GM12878 (cell line): ENCODE measurements around the gene TLL1. TPM values are rescaled to one million over a fixed set of nuclear protein-coding genes. Genes with fewer than 3 reads are reported as not detected.

Experiments
- ATAC-seq: fragments of 200-7000 bp; cut with Tn5 transposase; 3 replicates; pipeline ENCODE4 v1.9.1; 2020; ENCODE audit warnings: mild to moderate bottlenecking, moderate library complexity
- BruUV-seq: library from RNA; stranded (reverse); fragments of 400-500 nt; replicated peaks from 2 replicates; lab custom pipeline; 2021; lab: Mats Ljungman, UMichigan
- CTCF ChIA-PET: fragments of 300-600 bp; sonication (Branson Sonifier 250); formaldehyde crosslinking; extraction: SDS; loops from one replicate; lab custom pipeline; 2021; ENCODE audit warnings: inconsistent platforms; lab: Yijun Ruan, JAX
- POLR2A ChIA-PET: fragments of 350-600 bp; formaldehyde crosslinking; extraction: SDS; loops from one replicate; lab custom pipeline; 2021; ENCODE audit warnings: inconsistent platforms; lab: Charles Lee
- RAD21 ChIA-PET: fragments of 300-600 bp; sonication (Branson Sonifier 250); formaldehyde crosslinking; loops from one replicate; lab custom pipeline; 2023; ENCODE audit warnings: antibody characterized with exemption; ENCODE audit not compliant: unreplicated experiment; lab: Charles Lee
- SMC1A ChIA-PET: fragments of 300-600 bp; sonication (Branson Sonifier 250); formaldehyde crosslinking; loops from one replicate; lab custom pipeline; 2023; ENCODE audit not compliant: unreplicated experiment, uncharacterized antibody; lab: Charles Lee
- DNase-seq: peaks from one replicate; pipeline ENCODE4 v3.0.0-alpha.2; 2011; ENCODE audit warnings: low read depth, low spot score
- FAIRE-seq: peaks from 3 replicates; lab custom pipeline; 2011; peaks lifted over from hg19 to GRCh38; lab: Jason Lieb, UNC
- H2AFZ ChIP-seq: 2 replicates; pipeline ENCODE4 v1.6.0; 2011; ENCODE audit warnings: low read depth, low read length, control low read depth; ENCODE audit not compliant: control insufficient read depth
- H3K27ac ChIP-seq: 2 replicates; pipeline ENCODE4 v1.5.1; 2011; ENCODE audit warnings: control low read depth; ENCODE audit not compliant: control insufficient read depth, insufficient read depth
- H3K27me3 ChIP-seq, 2 experiments: replicated peaks in 1 of 2; 2 replicates each; pipeline versions ENCODE4 v1.6.0 to v1.6.1; 2011; ENCODE audit warnings: low read length in 1 of 2; ENCODE audit not compliant: control insufficient read depth in 2 of 2, insufficient read depth in 2 of 2
- H3K36me3 ChIP-seq, 2 experiments: 2 replicates each; pipeline ENCODE4 v1.5.1; 2011; ENCODE audit warnings: low read length in 1 of 2; ENCODE audit not compliant: control insufficient read depth in 2 of 2, insufficient read depth in 2 of 2
- H3K4me1 ChIP-seq: 2 replicates; pipeline ENCODE4 v1.6.1; 2011; ENCODE audit warnings: mild to moderate bottlenecking, low read length, moderate library complexity, mixed read lengths; ENCODE audit not compliant: control insufficient read depth, insufficient read depth
- H3K4me2 ChIP-seq: 2 replicates; pipeline ENCODE4 v1.6.0; 2011; ENCODE audit warnings: control low read depth; ENCODE audit not compliant: control insufficient read depth, insufficient read depth
- H3K4me3 ChIP-seq: fragments of 200-600 bp; sonication (generic); 2 replicates; pipeline ENCODE4 v1.5.1; 2016
- H3K79me2 ChIP-seq: 2 replicates; pipeline ENCODE4 v1.6.0; 2011; ENCODE audit warnings: low read length; ENCODE audit not compliant: control insufficient read depth, insufficient read depth
- H3K9ac ChIP-seq: 2 replicates; pipeline ENCODE4 v1.8.0; 2011; ENCODE audit warnings: low read length, control low read depth, mixed read lengths; ENCODE audit not compliant: control insufficient read depth, insufficient read depth
- H3K9me3 ChIP-seq: replicated peaks from 3 replicates; pipeline ENCODE4 v1.5.1; 2011; ENCODE audit warnings: mild to moderate bottlenecking, low read length; ENCODE audit not compliant: control insufficient read depth, insufficient read depth
- H4K20me1 ChIP-seq: 2 replicates; pipeline ENCODE4 v1.6.0; 2011; ENCODE audit not compliant: control insufficient read depth, insufficient read depth
- BRCA1 ChIP-seq: IDR thresholded peaks from 2 replicates; pipeline ENCODE4 v1.6.1; 2011; ENCODE audit warnings: low read depth, low read length, improper control_type of control experiment
- CBX3 ChIP-seq: fragments of 200-600 bp; sonication (generic); IDR thresholded peaks from 2 replicates; pipeline ENCODE4 v1.6.1; 2016; ENCODE audit warnings: low read depth, borderline replicate concordance
- CEBPB ChIP-seq, 2 experiments: fragments of 150-350 bp in 1 of 2; IDR thresholded peaks; 2 replicates each; pipeline ENCODE4 v1.6.1; 2012 to 2014; ENCODE audit warnings: low read depth in 2 of 2, low read length in 2 of 2, borderline replicate concordance in 1 of 2, inconsistent platforms in 1 of 2
- E2F4 ChIP-seq: IDR thresholded peaks from 2 replicates; pipeline ENCODE4 v1.6.1; 2012; ENCODE audit warnings: low read depth, low read length, improper control_type of control experiment
- FOS ChIP-seq: IDR thresholded peaks from 3 replicates; pipeline ENCODE4 v1.6.1; 2011; ENCODE audit warnings: borderline replicate concordance; ENCODE audit not compliant: insufficient read length; ENCODE audit errors: extremely low read depth
- HSF1 ChIP-seq: fragments of 150-350 bp; IDR thresholded peaks from 2 replicates; pipeline ENCODE4 v1.6.1; 2014; ENCODE audit warnings: mild to moderate bottlenecking, low read depth, low read length
- LARP7 ChIP-seq: fragments of 450-650 bp; IDR thresholded peaks from 2 replicates; pipeline ENCODE4 v1.6.1; 2017; ENCODE audit warnings: mild to moderate bottlenecking
- MAX ChIP-seq: IDR thresholded peaks from 2 replicates; pipeline ENCODE4 v1.6.1; 2012; ENCODE audit warnings: low read depth, low read length, improper control_type of control experiment
- RELB ChIP-seq: fragments of 450-650 bp; IDR thresholded peaks from 2 replicates; pipeline ENCODE4 v1.6.1; 2017; ENCODE audit warnings: low read depth, mild to moderate bottlenecking, moderate library complexity
- SKIL ChIP-seq: fragments of 450-650 bp; IDR thresholded peaks from 2 replicates; pipeline ENCODE4 v1.6.1; 2017; ENCODE audit warnings: mild to moderate bottlenecking, low read depth, inconsistent platforms; ENCODE audit not compliant: poor library complexity, severe bottlenecking
- SMC3 ChIP-seq: IDR thresholded peaks from 2 replicates; pipeline ENCODE4 v1.6.1; 2011; ENCODE audit warnings: low read length, improper control_type of control experiment, borderline replicate concordance
- TCF7 ChIP-seq: IDR thresholded peaks from 2 replicates; pipeline ENCODE4 v1.6.1; 2014; ENCODE audit warnings: antibody characterized with exemption, borderline replicate concordance
- ZBTB4 ChIP-seq: fragments of 450-650 bp; formaldehyde crosslinking; IDR thresholded peaks from 2 replicates; pipeline ENCODE4 v1.4.0; 2022; ENCODE audit warnings: mild to moderate bottlenecking, moderate library complexity
- ZNF24 ChIP-seq: fragments of 450-650 bp; IDR thresholded peaks from 2 replicates; pipeline ENCODE4 v1.6.1; 2017; ENCODE audit warnings: antibody characterized with exemption, mild to moderate bottlenecking
- WGBS: methylation state at CpG from one replicate; pipeline ENCODE4 v1.1.6; 2016; ENCODE audit warnings: low lambda C conversion rate; ENCODE audit not compliant: insufficient replicate concordance, insufficient coverage; ENCODE audit errors: missing lambda C conversion rate; 5-methylcytosine and 5-hydroxymethylcytosine counted together
- in situ Hi-C: fragments of 300-500 bp; cut with MboI; formaldehyde crosslinking; loops from 9 replicates; pipeline ENCODE4 v1.14.3; 2018; ENCODE audit warnings: mixed read lengths
- intact Hi-C: fragments of 100-400 bp; cut with micrococcal nuclease; formaldehyde crosslinking; loops from one replicate; pipeline ENCODE4 v1.14.2; 2022; ENCODE audit not compliant: unreplicated experiment
- polyA plus RNA-seq, 11 experiments: library from polyadenylated mRNA; depleted of rRNA in 4 of 11; unstranded in 6 of 11; stranded (reverse) in 5 of 11; fragments of >200 nt; fragmentation: Nextera tagmentation in 4 of 11; fragmentation: Illumina TruSeq in 1 of 11; extraction: Ambion mirVana in 4 of 11; extraction: Trizol in 1 of 11; gene quantifications; 1 replicate in 1 of 11; 2 replicates in 10 of 11; pipeline versions ENCODE4 v1.2.1 to v1.2.3, GENCODE V29; 2011 to 2016; ENCODE audit warnings: inconsistent platforms in 2 of 11, missing spikeins in 2 of 11, low read depth in 1 of 11
- total RNA-seq, 4 experiments: library from RNA; depleted of rRNA in 3 of 4; stranded (reverse); fragments of >200 nt in 3 of 4; fragmentation: Illumina TruSeq in 1 of 4; extraction: Trizol in 1 of 4; gene quantifications; 2 replicates each; pipeline versions ENCODE4 v1.2.1 to v1.2.3, GENCODE V29; 2013 to 2021

TLL1 gene
- total and polyA plus RNA-seq, 10 of the 15 experiments (the other 5 are each of a cell fraction or from before 2014, with no cell fraction given): 0.02 to 0.31 (median 0.05) TPM; not detected in 2

GRCh38 chr4:165929662-165930061, 56.6 kb downstream of the TLL1 start:
- no TSS peak for BruUV-seq
- H3K4me1 ChIP-seq: no peaks in the 10 kb centered on the region
- ChIA-PET SMC1A (interaction anchor here (1.3 kb wide), 1 partner anchor 15 kb away, joined by 3 read pairs; no protein-coding TSS in a partner anchor), RAD21 (no interaction called here)
- no peak overlapping the region for H3K27ac ChIP-seq
- FAIRE-seq: no peak
- H3K9ac ChIP-seq: no peak overlapping the region
- no peaks in the 10 kb centered on the region for H3K79me2 ChIP-seq
- H3K4me2 ChIP-seq: no peak overlapping the region
- TF ChIP-seq CEBPB (IDR thresholded peaks at IDR 0.05; ENCODE audit: borderline replicate concordance in 1 of 2, low read depth in 2 of 2, low read length in 2 of 2) (no peak), CBX3 (no peak), ZBTB4 (CRISPR knock-in tag) (no peak), BRCA1 (no peak), LARP7 (no peak), ZNF24 (no peak), FOS (no peak), RELB (no peak), MAX (no peak), SKIL (no peak), SMC3 (no peak), E2F4 (no peak), HSF1 (no peak), TCF7 (no peak)
- TF ChIP-seq, all 136 proteins: peak for 0
- no peak for ATAC-seq
- intact Hi-C loops (no loop called here), in situ Hi-C loops (no loop called here)
- POLR2A ChIA-PET: no interaction called here
- no peak for DNase-seq
- no peak overlapping the region for H2AFZ ChIP-seq
- no peaks in the 10 kb centered on the region for H4K20me1 ChIP-seq
- H3K27me3 ChIP-seq: no peaks in the 10 kb centered on the region
- 21% methylated on average over 2 of the region's 2 CpGs for whole genome bisulfite sequencing
- H3K4me3 ChIP-seq: no peak overlapping the region
- no peaks in the 10 kb centered on the region for H3K9me3 ChIP-seq
- H3K36me3 ChIP-seq: no peaks in the 10 kb centered on the region
- CTCF ChIA-PET: interaction anchor here (0.7 kb wide), 1 partner anchor 121 kb away, joined by 3 read pairs; no protein-coding TSS in a partner anchor
